NCI-H2196 treated with DMSO at 0.1 percent for 48 hours (cell line): Measurements from ENCODE around the gene SURF2.
"Not testable (repeated sequence)": the region's sequence is repeated elsewhere in the genome, so short reads cannot be mapped to it uniquely, and the experiment has no call there.

Source experiments
- DNase-seq: peaks from one replicate; lab custom pipeline; 2025; ENCODE audit not compliant: unreplicated experiment; lab: John Stamatoyannopoulos, UW

SURF2 gene

GRCh38 chr9:133375724-133376654 is 19.6 kb downstream of the SURF2 start, which contains the start of the genes STKLD1 and SURF4:
Gene STKLD1, plus strand, starts transcription at chr9:133376366. Its CDS starts 108 bp downstream, at chr9:133376474.
Gene SURF4, minus strand, starts transcription at chr9:133376060. Its CDS starts 91 bp downstream, at chr9:133375969.
- DNase-seq = peak; percentile 89

DNA sequence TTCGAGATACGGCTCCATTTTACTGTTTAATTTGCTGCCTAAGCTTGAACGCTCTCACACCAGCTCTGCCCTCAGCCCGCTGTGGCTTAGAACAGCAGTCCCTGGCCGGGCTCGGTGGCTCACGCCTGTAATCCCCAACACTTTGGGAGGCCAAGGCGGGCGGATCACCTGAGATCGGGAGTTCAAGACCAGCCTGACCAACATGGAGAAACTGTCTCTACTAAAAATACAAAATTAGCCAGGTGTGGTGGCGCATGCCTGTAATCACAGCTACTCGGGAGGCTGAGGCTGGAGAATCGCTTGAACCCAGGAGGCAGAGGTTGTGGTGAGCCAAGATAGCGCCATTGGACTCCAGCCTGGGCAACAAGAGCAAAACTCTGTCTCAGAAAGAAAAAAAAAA is 20.9 kb downstream of the SURF2 start:
- DNase-seq = not testable (repeated sequence)

DNA sequence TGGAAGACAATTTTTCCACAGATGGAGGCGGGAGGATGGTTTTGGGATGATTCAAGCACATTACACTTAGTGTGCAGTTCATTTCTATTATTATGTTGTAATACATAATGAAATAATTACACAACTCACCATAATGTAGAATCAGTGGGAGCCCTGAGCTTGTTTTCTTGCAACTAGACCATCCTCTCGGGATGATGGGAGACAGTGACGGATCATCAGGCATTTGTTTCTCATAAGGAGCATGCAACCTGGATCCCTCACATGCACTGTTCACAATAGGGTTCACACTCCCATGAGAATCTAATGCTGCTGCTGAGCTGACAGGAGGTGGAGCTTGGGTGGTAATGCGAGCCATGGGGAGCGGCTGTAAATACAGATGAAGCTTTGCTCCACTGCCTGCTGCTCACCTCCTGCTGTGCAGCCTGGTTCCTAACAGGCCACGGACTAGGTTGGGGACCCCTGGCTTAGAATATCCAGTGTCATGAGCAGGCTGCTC is 21.4 kb downstream of the SURF2 start:
- no peak for DNase-seq

DNA sequence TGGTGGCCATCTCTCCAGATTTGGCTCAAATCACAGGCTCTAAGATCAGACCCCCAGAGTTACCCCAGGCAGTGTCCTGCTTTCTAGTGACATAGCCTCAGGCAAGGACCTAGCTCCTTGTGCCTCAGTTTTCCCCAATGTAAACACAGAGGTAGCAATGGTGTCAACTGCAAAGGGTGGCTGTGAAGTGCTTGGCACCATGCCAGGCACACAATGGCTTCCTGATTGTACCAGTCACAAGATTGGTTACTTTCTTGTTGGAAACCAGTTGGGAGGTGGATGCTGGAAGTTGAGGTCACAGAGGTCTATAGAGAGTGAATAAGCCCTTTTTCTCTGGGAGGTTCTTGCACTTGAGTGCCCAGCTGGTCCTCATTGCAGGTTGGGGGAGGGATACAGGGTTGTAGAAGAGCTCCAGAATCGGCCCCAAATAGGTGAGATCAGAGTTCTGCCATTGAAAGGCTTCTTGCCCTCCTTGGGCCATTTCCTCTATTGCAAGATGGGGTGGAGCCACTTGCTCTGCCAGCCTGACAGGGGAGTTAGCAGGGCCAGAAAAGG is 22.1 kb downstream of the SURF2 start:
- no peak for DNase-seq

GRCh38 chr9:133379153-133380086 is 23.1 kb downstream of the SURF2 start:
- no peak for DNase-seq

GRCh38 chr9:133380734-133381133 is 24.4 kb downstream of the SURF2 start:
- no peak for DNase-seq

GRCh38 chr9:133382507-133383141 is 26.3 kb downstream of the SURF2 start:
- DNase-seq = no peak

DNA sequence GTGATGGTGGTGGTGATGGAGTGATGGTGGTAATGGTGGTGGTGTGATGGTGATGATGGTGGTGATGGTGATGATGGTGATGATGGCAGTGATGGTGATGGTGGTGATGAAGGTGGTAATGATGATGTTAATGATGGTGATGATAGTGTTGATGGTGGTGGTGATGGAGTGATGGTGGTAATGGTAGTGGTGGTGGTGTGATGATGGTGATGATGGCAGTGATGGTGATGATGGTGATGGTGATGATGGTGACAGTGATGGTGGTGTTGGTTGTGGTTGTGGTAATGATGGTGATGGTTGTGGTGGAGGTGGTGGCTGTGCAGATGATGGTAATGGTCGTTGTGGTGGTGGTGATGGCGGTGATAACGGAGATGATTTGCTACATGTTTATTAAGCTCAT is 27.1 kb downstream of the SURF2 start:
- no peak for DNase-seq

DNA sequence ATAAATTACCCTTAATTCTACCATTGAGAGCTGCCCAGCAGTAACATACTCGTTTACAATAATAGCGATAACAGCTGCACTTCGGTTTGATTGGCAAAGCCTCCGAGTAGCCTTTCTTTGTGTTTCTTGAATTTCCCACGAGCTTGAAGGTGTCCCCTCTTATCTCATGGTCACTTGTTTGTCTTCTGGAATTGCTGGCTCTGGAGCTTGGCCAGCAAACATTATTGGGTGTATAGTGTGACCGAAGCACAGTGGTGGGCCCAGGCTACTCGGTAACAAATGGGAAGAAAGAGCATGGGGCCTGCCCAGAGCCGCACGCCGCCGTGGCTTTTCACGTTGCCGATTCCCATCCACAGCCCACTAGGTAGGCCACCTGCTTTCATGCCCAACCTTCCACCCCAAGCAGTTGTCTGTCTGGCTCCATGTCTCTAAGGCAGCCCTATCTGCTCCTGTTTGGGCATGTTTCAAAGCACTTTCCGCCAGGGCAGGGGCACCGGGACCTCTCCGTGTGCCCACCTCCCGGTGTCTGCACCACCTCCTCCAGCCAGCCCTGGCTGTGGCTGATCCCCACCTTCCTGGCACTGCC is 28.5 kb downstream of the SURF2 start:
- DNase-seq = no peak

GRCh38 chr9:133385452-133385851 is 29.1 kb downstream of the SURF2 start:
- DNase-seq = no peak

- DNase-seq = no peak
Observed at GRCh38 chr9:133386338-133386737, 30.0 kb downstream of the SURF2 start.

DNA sequence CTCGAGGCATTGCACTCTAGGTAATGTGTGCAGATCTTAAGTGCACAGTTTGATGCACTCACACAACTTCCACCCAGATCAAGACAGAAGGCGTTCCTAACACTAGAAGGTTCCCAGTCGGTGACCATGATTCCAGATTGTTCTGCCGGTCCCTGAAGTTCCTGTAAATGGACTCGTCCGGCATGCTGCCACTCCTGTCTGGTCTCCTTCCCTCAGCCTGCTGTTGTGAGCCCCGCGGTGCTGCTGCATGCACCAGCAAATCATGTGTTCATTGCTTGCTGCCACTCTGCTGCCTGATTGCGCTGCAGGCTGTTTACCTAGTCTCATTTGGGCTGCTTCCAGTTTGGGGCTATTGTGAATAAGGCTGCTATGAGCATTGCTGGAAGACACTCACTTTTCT is 31.3 kb downstream of the SURF2 start:
- no peak for DNase-seq

GRCh38 chr9:133389025-133389557 is 32.7 kb downstream of the SURF2 start:
- DNase-seq = no peak

GRCh38 chr9:133389562-133389961 is 33.2 kb downstream of the SURF2 start:
- no peak for DNase-seq

- no peak for DNase-seq
Observed at GRCh38 chr9:133390713-133391112, 34.4 kb downstream of the SURF2 start.

GRCh38 chr9:133391449-133391848 is 35.1 kb downstream of the SURF2 start:
- DNase-seq = not testable (repeated sequence)

DNA sequence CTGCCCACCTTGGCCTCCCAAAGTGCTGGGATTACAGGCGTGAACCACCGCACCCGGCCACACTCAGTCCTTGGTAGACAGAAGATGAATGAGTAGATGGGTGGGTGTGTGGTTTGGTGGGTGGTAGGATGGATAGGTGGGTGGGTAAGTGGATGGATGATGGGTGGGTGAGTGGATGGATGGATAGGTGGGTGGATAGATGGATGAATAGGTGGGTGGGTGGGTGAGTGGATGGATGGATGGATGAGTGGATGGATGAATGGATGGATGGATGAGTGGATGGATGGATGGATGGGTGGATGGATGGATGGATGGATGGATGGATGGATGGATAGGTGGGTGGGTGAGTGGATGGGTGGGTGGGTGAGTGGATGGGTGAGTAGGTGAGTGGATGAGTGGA is 36.0 kb downstream of the SURF2 start:
- DNase-seq = not testable (repeated sequence)

DNA sequence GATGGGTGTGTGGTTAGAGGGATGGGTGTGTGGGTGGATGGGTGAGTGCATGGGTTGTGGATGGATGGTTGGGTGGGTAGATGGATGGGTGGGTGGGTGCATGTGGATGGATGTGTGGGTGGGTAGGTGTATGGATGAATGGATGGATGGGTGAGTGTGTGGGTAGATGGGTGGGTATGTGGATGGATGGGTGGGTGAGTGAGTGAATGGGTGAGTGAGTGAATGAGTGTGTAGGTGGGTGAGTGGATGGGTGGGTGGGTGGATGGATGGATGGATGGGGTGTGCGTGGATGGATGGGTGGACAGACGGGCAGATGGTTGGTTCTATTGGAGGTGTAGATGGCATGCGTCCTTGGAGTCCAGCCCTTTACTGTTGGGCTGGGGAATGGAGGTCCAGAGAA is 37.0 kb downstream of the SURF2 start:
- DNase-seq = no peak

GRCh38 chr9:133394687-133395271 is 38.4 kb downstream of the SURF2 start:
- no peak for DNase-seq

DNA sequence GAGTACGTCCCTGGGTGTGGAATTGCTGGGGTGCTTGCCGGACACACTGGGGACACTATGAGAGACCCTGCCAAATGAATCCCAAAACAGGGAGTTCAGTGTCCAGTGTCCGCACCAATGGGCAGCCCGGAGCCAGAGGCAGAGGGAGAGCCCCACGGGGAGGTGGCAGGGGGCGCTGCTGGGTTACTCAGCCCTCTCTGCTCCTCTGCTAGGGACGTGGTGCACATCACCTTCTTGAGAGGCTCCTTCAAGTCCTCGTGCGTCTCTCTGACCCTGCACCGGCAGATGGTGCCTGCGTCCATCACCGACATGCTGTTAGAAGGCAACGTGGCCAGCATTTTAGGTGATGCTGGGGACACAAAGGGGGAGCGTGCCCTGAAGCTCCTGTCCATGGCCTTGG is 40.6 kb downstream of the SURF2 start:
- no peak for DNase-seq
